Breast epithelium (tissue), 4 donors: ENCODE results near the gene SLX4IP. TPM values are rescaled to one million over a fixed set of nuclear protein-coding genes. Genes with fewer than 3 reads are reported as not detected.

Source experiments
- DNase-seq, 2 donors: peaks; one replicate each; pipeline ENCODE4 v3.0.0-alpha.2; 2019; ENCODE audit warnings: low spot score in 2 of 2
- H3K27ac ChIP-seq, 2 donors: fragments of 200-600 bp; sonication (generic) in 1 of 2; one replicate each; pipeline ENCODE4 v1.5.1; 2016 to 2019; ENCODE audit warnings: mild to moderate bottlenecking in 1 of 2
- H3K27me3 ChIP-seq, 2 donors: fragments of 200-600 bp; sonication (generic) in 1 of 2; one replicate each; pipeline versions ENCODE4 v1.5.1 to v1.6.0; 2017 to 2019; ENCODE audit warnings: control low read depth in 1 of 2, mild to moderate bottlenecking in 1 of 2
- H3K36me3 ChIP-seq: fragments of 200-600 bp; one replicate; pipeline ENCODE4 v1.5.1; 2019
- H3K4me1 ChIP-seq, 2 donors: fragments of 200-600 bp; sonication (generic); one replicate each; pipeline ENCODE4 v1.5.1; 2016 to 2019; ENCODE audit warnings: control low read depth in 1 of 2
- H3K4me3 ChIP-seq, 3 donors: fragments of 200-600 bp; sonication (generic); 1 replicate in 2 of 3; 2 replicates in 1 of 3; pipeline ENCODE4 v1.5.1; 2016 to 2019; ENCODE audit warnings: mild to moderate bottlenecking in 3 of 3, moderate library complexity in 2 of 3
- H3K9me3 ChIP-seq, 2 donors: fragments of 200-600 bp; sonication (generic) in 1 of 2; one replicate each; pipeline ENCODE4 v1.5.1; 2016 to 2019; ENCODE audit warnings: control low read depth in 1 of 2
- CTCF ChIP-seq, 3 donors: fragments of 450-650 bp; IDR thresholded peaks; one replicate each; pipeline ENCODE4 v1.5.1; 2016 to 2017; ENCODE audit warnings: antibody characterized with exemption in 3 of 3, mild to moderate bottlenecking in 3 of 3, moderate library complexity in 3 of 3
- POLR2A ChIP-seq: fragments of 450-650 bp; IDR thresholded peaks from one replicate; pipeline ENCODE4 v1.6.1; 2016; ENCODE audit warnings: antibody characterized with exemption, mild to moderate bottlenecking, moderate library complexity
- POLR2AphosphoS5 ChIP-seq, 3 donors: sonication (generic); formaldehyde crosslinking; IDR thresholded peaks; one replicate each; pipeline ENCODE4 v1.6.1; 2017; ENCODE audit warnings: antibody characterized with exemption in 3 of 3
- intact Hi-C: fragments of 100-400 bp; cut with DNase I; formaldehyde crosslinking; loops from one replicate; pipeline ENCODE4 v1.15.1; 2023; ENCODE audit warnings: low total_unique reads
- total RNA-seq, 3 donors: library from RNA; depleted of rRNA; stranded (reverse); fragments of >200 nt; gene quantifications; one replicate each; pipeline ENCODE4 v1.1.0, GENCODE V29; 2016

The SLX4IP gene
- total RNA-seq, 3 donors from 2014 or later: 4.2 to 6.9 (median 5.9) TPM

- Histone ChIP-seq H3K36me3 (peaks cover 22% of the 10 kb centered on the region), H3K27ac (peak overlapping the region in 1 of 2 donors; percentile 11), H3K9me3 (no peaks in the 10 kb centered on the region), H3K4me3 (no peak overlapping the region), H3K27me3 (no peaks in the 10 kb centered on the region), H3K4me1 (no peaks in the 10 kb centered on the region)
- intact Hi-C loops: no loop called here
- no peak for DNase-seq
- TF ChIP-seq POLR2A (no peak), CTCF (IDR thresholded peaks at IDR 0.05) (no peak), POLR2AphosphoS5 (IDR thresholded peaks at IDR 0.05) (no peak)
Measured at GRCh38 chr20:10642856-10643559, 207.9 kb downstream of the SLX4IP start.

- no peak for TF ChIP-seq POLR2A
- no peak for TF ChIP-seq CTCF (IDR thresholded peaks at IDR 0.05)
- no peak for TF ChIP-seq POLR2AphosphoS5 (IDR thresholded peaks at IDR 0.05)
- DNase-seq: no peak
- Histone ChIP-seq H3K9me3 (no peaks in the 10 kb centered on the region), H3K36me3 (peaks cover 22% of the 10 kb centered on the region), H3K27me3 (no peaks in the 10 kb centered on the region), H3K27ac (peak overlapping the region in 1 of 2 donors; percentile 45), H3K4me3 (no peak overlapping the region), H3K4me1 (no peaks in the 10 kb centered on the region)
- intact Hi-C loops: no loop called here
Measured at GRCh38 chr20:10643560-10643873, 208.4 kb downstream of the SLX4IP start.

GRCh38 chr20:10644458-10645204 is 209.5 kb downstream of the SLX4IP start:
- Histone ChIP-seq H3K36me3 (peaks cover 22% of the 10 kb centered on the region), H3K4me3 (no peak overlapping the region), H3K27ac (peak overlapping the region in 1 of 2 donors; percentile 45), H3K4me1 (no peaks in the 10 kb centered on the region), H3K9me3 (no peaks in the 10 kb centered on the region), H3K27me3 (no peaks in the 10 kb centered on the region)
- TF ChIP-seq POLR2A (no peak), POLR2AphosphoS5 (IDR thresholded peaks at IDR 0.05) (no peak), CTCF (IDR thresholded peaks at IDR 0.05) (no peak)
- intact Hi-C loops: no loop called here
- no peak for DNase-seq

- Histone ChIP-seq H3K9me3 (no peaks in the 10 kb centered on the region), H3K36me3 (peaks cover 22% of the 10 kb centered on the region), H3K27ac (peak overlapping the region in 1 of 2 donors; percentile 45), H3K4me3 (no peak overlapping the region), H3K4me1 (no peaks in the 10 kb centered on the region), H3K27me3 (no peaks in the 10 kb centered on the region)
- intact Hi-C loops: no loop called here
- TF ChIP-seq POLR2A: no peak
- TF ChIP-seq POLR2AphosphoS5 (IDR thresholded peaks at IDR 0.05): no peak
- no peak for DNase-seq
Measured at GRCh38 chr20:10645205-10645570, 210.1 kb downstream of the SLX4IP start.

- intact Hi-C loops: no loop called here
- DNase-seq: no peak
- Histone ChIP-seq H3K4me1 (no peaks in the 10 kb centered on the region), H3K4me3 (no peak overlapping the region), H3K36me3 (peaks cover 22% of the 10 kb centered on the region), H3K9me3 (no peaks in the 10 kb centered on the region), H3K27me3 (no peaks in the 10 kb centered on the region), H3K27ac (peak overlapping the region in 1 of 2 donors; percentile 11)
- TF ChIP-seq CTCF (IDR thresholded peaks at IDR 0.05) (no peak), POLR2AphosphoS5 (IDR thresholded peaks at IDR 0.05) (no peak), POLR2A (no peak)
Measured at GRCh38 chr20:10646006-10646405, 210.9 kb downstream of the SLX4IP start.
